A673 (cell line): ENCODE results near the gene PDGFD. TPM values are rescaled to one million over a fixed set of nuclear protein-coding genes. Genes with fewer than 3 reads are reported as not detected.

ENCODE experiments used
- BruUV-seq: library from RNA; stranded (reverse); fragments of 400-500 nt; replicated peaks from 2 replicates; lab custom pipeline; 2021; lab: Mats Ljungman, UMichigan
- CTCF ChIA-PET: fragments of 300-600 bp; sonication (Branson Sonifier 250); formaldehyde crosslinking; loops from one replicate; lab custom pipeline; 2022; ENCODE audit warnings: antibody characterized with exemption; lab: Charles Lee
- POLR2A ChIA-PET: fragments of 300-600 bp; sonication (Branson Sonifier 250); formaldehyde crosslinking; loops from one replicate; lab custom pipeline; 2022; ENCODE audit warnings: antibody characterized with exemption; ENCODE audit not compliant: low non-redundant PET; lab: Charles Lee
- DNase-seq: peaks from one replicate; pipeline ENCODE4 v3.0.0-alpha.2; 2015; ENCODE audit warnings: low spot score
- H3K27ac ChIP-seq: fragments of 200-600 bp; sonication (generic); 2 replicates; pipeline ENCODE4 v1.5.1; 2016; ENCODE audit warnings: mixed run types, low read depth, mild to moderate bottlenecking, mixed read lengths, antibody characterized with exemption, low read length; ENCODE audit not compliant: poor library complexity, severe bottlenecking
- H3K27me3 ChIP-seq: fragments of 200-600 bp; sonication (generic); replicated peaks from 2 replicates; pipeline ENCODE4 v1.6.1; 2017; ENCODE audit warnings: mixed run types, low read depth, mild to moderate bottlenecking, mixed read lengths, antibody characterized with exemption, low read length; ENCODE audit not compliant: insufficient read depth, poor library complexity
- H3K36me3 ChIP-seq: fragments of 200-600 bp; sonication (generic); 2 replicates; pipeline ENCODE4 v1.6.1; 2016; ENCODE audit warnings: mixed run types, mild to moderate bottlenecking, mixed read lengths, antibody characterized with exemption, low read length; ENCODE audit not compliant: insufficient read depth, poor library complexity, severe bottlenecking
- H3K4me1 ChIP-seq: fragments of 200-600 bp; sonication (generic); 2 replicates; pipeline ENCODE4 v1.6.1; 2017; ENCODE audit warnings: mixed run types, mild to moderate bottlenecking, mixed read lengths, antibody characterized with exemption, low read length; ENCODE audit not compliant: insufficient read depth, poor library complexity, severe bottlenecking
- H3K4me3 ChIP-seq: fragments of 200-600 bp; sonication (generic); 2 replicates; pipeline ENCODE4 v1.5.1; 2016; ENCODE audit warnings: low read depth, mixed run types, mild to moderate bottlenecking, mixed read lengths, low read length; ENCODE audit not compliant: poor library complexity, severe bottlenecking
- H3K9me3 ChIP-seq: fragments of 200-600 bp; sonication (generic); 2 replicates; pipeline ENCODE4 v1.6.1; 2016; ENCODE audit warnings: mixed run types, low read depth, mild to moderate bottlenecking, mixed read lengths, antibody characterized with exemption, low read length; ENCODE audit not compliant: poor library complexity, severe bottlenecking
- CTCF ChIP-seq: fragments of 300-800, 200-600 bp; sonication (generic); conservative IDR thresholded peaks from 2 replicates; pipeline ENCODE4 v1.5.1; 2017; ENCODE audit warnings: low read depth, mild to moderate bottlenecking, antibody characterized with exemption, low read length, moderate library complexity, mixed read lengths
- EZH2 ChIP-seq: fragments of 200-600 bp; sonication (generic); IDR thresholded peaks from 2 replicates; pipeline ENCODE4 v1.6.1; 2017; ENCODE audit warnings: borderline replicate concordance, low read depth, mild to moderate bottlenecking, mixed read lengths, antibody characterized with exemption, low read length; ENCODE audit not compliant: poor library complexity, severe bottlenecking
- intact Hi-C: fragments of 100-400 bp; cut with micrococcal nuclease; formaldehyde crosslinking; loops from one replicate; pipeline ENCODE4 v1.10.0; 2022; ENCODE audit not compliant: unreplicated experiment
- total RNA-seq: library from RNA; stranded (reverse); gene quantifications from 2 replicates; pipeline ENCODE4 v1.2.3, GENCODE V29; 2021

Gene PDGFD
- total RNA-seq, 1 experiment from 2014 or later, result 6.1 TPM

- Histone ChIP-seq H3K4me3 (no peak overlapping the region), H3K27ac (no peak overlapping the region), H3K4me1 (no peaks in the 10 kb centered on the region), H3K36me3 (no peaks in the 10 kb centered on the region), H3K9me3 (no peaks in the 10 kb centered on the region), H3K27me3 (no peaks in the 10 kb centered on the region)
- CTCF ChIA-PET, result no interaction called here
- no TSS peak for BruUV-seq
- POLR2A ChIA-PET, result interaction anchor here (0.6 kb wide), 1 partner anchor 947 kb away, joined by 3 read pairs; no protein-coding TSS in a partner anchor
- intact Hi-C loops, result no loop called here
- DNase-seq, result no peak
- TF ChIP-seq CTCF, result no peak
These were observed 193.2 kb downstream of the PDGFD start for GRCh38 chr11:103970701-103971249.

- intact Hi-C loops, result no loop called here
- Histone ChIP-seq H3K4me3 (no peak overlapping the region), H3K9me3 (no peaks in the 10 kb centered on the region), H3K27ac (no peak overlapping the region), H3K36me3 (no peaks in the 10 kb centered on the region), H3K27me3 (no peaks in the 10 kb centered on the region), H3K4me1 (no peaks in the 10 kb centered on the region)
- TF ChIP-seq CTCF (no peak), EZH2 (no peak)
- POLR2A ChIA-PET, result no interaction called here
- no peak for DNase-seq
- CTCF ChIA-PET, result no interaction called here
- BruUV-seq, result no TSS peak
These were observed 195.3 kb downstream of the PDGFD start for GRCh38 chr11:103968685-103969084.

- TF ChIP-seq EZH2 (no peak), CTCF (no peak)
- ChIA-PET POLR2A (no interaction called here), CTCF (no interaction called here)
- BruUV-seq, result no TSS peak
- Histone ChIP-seq H3K4me1 (no peaks in the 10 kb centered on the region), H3K27ac (no peak overlapping the region), H3K36me3 (no peaks in the 10 kb centered on the region), H3K27me3 (no peaks in the 10 kb centered on the region), H3K9me3 (no peaks in the 10 kb centered on the region), H3K4me3 (no peak overlapping the region)
- intact Hi-C loops, result no loop called here
- no peak for DNase-seq
These were observed 196.0 kb downstream of the PDGFD start for GRCh38 chr11:103967985-103968384.
